Right ventricle myocardium superior (tissue), 1 donor: ENCODE results near the gene APBA2. TPM values are rescaled to one million over a fixed set of nuclear protein-coding genes. Genes with fewer than 3 reads are reported as not detected.

Experiments used
- ATAC-seq: fragments of 200-7000 bp; cut with Tn5 transposase; one replicate; pipeline ENCODE4 v1.9.1; 2020; ENCODE audit warnings: mild to moderate bottlenecking; ENCODE audit not compliant: poor library complexity
- DNase-seq: peaks from one replicate; pipeline ENCODE4 v3.0.0-alpha.2; 2020
- intact Hi-C: fragments of 100-400 bp; cut with DNase I; formaldehyde crosslinking; loops from one replicate; pipeline ENCODE4 v1.11.2; 2022
- total RNA-seq: library from RNA; stranded (reverse); fragmentation: NEBNext Ultra II Directional; extraction: Animal tissue kit (Norgen Biotek cat#: 25700); gene quantifications from one replicate; pipeline ENCODE4 v1.2.1, GENCODE V29; 2021
- donor health status: DM: no; HTN: yes; CAD: no; lungs with severe emphysema.

APBA2 gene
- total RNA-seq, 1 donor from 2014 or later, result 1.9 TPM

DNA sequence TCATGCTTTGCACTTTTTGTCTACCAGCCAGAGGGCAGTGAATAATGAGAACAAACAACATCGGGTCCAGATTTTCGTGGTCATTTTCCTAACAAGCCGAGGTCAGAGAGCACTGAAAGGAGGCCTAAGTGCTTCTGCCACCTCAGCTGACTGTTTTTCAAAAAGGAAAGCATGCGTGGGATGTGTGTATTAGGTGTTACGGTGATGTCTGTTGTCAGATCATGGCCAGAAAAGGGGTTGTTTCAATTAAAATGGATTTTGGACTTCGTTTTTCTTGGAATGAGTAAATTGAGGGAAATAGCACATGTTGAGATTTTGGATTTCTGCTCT, 99.5 kb downstream of the APBA2 start:
- DNase-seq (no peak), ATAC-seq (no peak)
- intact Hi-C loops, result no loop called here

DNA sequence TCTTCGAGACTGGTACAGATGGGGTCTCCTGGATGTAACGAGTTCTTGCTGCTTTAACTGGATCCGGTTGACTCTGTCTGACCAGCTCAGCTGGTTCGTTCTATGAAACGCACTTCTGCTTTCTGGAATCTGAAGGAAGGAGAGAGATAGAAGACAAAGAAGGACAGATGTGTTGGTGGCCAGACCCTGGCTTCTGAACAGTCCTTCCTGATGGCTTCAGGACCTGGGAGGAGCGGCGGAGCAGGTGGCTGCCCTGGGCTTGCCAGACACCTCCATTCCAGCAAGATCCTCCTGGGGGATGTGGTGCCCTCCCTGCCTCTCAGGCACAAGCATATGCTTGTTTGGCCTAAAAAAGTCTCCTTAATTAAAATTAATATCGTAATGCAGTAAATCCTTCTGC, 99.9 kb downstream of the APBA2 start:
- intact Hi-C loops, result no loop called here
- ATAC-seq (no peak), DNase-seq (no peak)

DNA sequence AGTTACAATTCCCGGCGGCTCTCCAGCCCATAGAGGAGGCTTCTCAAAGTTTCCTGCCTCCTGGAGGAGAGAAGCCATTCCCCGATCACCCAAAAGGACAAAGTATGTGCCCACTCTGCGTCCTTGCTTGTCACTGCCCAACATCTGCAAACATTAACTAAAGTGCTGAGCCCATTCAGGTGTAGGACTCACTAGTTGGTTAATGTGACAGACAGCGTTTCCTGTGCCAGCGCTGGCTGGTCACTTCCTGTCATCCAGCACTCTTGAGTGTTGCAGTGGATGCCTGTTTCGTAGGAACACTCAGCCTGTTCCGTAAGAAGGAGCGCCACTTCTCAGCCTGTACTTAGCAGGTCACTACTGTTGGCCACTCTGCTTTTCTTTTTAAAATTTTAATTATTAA, 100.3 kb downstream of the APBA2 start:
- intact Hi-C loops, result no loop called here
- DNase-seq, result no peak

DNA sequence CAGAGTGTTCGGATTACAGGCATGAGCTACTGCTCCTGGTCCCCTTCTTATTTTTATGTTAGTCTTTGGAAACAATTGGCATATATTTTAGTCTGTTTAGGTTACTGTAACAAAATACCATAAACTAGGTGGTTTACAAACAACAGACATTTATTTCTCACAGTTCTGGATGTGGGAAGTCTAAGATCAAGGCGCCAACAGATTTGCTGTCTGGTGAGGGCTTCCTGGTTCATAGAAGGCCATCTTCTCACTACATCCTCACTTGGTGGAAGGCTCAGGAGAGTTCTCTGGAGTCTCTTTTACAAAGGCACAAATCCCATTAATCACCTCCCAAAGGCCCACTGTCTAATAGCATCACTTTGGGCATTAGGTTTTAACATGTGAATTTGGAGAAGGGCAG, 101.0 kb downstream of the APBA2 start:
- DNase-seq (no peak), ATAC-seq (no peak)
- intact Hi-C loops, result no loop called here

More for the DNA sequence above, 100.3 kb downstream of the APBA2 start:
- ATAC-seq, result no peak

DNA sequence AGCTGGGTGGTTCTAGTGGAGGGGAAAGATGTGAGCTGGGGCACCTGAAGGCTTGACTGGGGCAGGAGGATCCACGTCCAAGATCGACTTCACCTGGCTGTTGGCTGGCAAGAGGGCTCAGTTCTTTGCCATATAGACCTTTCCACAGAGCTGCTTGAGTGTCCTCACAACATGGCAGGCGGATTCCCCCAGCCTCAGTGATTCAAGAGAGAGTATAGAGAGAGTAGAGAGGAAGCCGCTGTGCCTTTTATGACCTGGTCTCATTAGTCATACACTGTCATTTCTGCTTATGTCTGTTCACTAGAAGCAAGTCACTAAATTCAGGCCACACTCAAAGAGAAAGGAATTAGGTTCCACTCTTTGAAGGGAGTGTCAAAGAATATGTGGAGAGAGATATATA, 101.6 kb downstream of the APBA2 start:
- ATAC-seq (no peak), DNase-seq (no peak)
- intact Hi-C loops, result no loop called here

DNA sequence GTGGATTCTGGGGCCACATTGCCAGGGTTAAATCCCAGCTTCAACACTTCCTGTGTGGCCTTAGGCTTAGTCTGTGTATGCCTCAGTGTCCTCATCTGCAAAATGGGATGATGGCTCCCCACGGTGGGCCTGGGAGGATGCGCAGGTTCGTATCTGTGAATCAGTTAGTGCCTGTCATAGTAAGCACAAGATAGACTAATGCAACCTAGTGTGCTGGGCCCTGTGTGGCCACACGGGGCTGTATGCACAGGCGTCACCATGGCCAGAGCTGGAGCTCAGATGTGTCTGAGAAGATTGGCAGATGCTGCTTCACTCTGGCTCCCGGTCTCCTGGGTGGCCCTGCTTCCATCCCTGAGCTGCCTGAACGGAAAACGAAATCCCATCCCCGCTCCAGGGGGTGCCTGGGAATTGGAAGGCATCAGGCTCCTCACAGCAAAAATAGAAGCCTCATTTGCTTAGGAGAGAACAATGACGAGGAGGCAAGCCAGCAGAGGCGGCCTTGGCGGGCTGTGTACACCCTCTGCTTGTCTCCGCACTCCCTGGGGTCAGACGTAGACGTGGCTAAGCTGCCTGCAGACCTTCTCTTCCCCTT, 103.6 kb downstream of the APBA2 start:
- ATAC-seq (no peak), DNase-seq (no peak)
- intact Hi-C loops, result no loop called here

DNA sequence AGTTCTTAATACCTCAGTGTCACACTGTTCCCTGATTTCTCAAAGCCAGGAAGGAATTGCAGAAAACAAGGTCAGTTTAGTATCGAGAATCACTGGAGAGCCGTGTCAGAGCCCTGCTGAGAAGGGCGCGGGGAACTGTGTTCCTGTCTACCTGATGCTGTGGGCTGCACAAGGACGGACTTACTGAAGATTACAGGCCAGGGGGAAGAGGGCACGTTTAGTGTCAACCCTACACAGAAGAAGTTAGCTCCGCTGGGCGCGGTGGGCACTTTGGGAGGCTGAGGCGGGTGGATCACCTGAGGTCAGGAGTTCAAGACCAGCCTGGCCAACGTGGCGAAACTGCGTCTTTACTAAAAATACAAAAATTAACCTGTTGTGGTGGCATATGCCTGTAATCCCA, 104.1 kb downstream of the APBA2 start:
- DNase-seq (no peak), ATAC-seq (no peak)
- intact Hi-C loops, result no loop called here

DNA sequence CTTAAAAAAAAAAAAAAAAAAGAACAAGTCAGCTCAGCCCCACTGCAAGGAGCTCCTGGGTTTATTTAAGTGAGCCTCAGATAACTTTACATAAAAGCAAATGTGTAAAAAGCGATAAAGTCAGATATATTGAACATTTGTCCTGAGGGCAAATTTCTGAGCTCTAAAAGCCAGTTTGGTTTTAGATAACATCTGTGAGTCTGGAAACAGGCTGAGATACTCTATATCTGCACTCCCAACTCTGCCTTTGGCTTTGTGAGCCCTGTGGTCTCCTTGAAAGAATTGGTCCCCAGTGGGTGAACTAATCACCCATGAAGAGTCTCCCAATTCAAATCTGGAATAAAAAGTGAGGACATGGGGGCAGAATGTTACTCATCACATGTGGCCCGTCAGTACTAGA, 104.6 kb downstream of the APBA2 start:
- ATAC-seq, result no peak

DNA sequence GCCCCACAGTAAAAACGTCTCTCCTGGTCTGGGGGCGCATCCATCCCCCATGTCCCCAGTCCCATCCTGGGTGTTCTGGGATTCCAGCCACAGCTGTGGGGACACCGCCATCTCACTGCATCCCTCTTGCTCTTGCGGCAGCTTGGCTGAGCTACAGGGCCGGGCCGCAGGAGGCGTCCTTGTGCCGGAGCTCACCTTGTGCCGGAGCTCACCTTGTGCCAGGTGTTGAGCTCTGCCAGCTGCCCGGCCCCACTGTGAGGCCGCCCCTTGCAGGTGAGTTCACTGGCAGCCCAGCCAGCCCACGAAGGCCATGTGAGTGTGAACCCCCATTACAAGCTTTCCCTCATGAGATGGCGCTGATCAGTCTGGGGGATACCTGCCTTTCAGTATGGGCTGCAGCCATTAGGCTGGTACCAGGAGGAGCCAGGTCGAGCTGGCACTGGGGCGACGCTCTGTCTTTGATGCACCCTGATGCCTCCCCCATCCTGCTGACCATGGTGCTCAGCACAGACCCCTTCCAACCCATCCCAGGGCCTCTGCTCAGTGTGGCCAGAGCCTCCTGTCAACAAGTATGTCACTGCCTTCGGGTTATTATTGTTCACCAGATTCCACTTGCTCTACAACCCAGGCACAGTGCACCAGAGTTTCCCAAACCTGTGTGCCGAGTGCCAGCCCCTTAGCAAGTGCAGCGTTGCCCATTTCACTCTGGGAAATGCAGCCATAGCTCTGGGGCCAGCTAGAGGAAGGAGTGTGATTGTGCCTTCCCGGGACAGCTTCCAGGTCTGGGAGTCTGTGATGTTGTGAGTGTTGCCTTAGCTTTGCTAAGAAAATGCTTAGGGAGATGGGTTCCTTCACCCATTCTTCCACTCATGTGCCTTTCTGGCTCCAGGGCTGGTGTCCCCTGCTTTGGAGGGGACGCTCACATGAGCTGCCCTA, 105.7 kb downstream of the APBA2 start:
- ATAC-seq (no peak), DNase-seq (no peak)
- intact Hi-C loops, result no loop called here

More for the DNA sequence above, 104.6 kb downstream of the APBA2 start:
- no peak for DNase-seq
- intact Hi-C loops, result no loop called here

DNA sequence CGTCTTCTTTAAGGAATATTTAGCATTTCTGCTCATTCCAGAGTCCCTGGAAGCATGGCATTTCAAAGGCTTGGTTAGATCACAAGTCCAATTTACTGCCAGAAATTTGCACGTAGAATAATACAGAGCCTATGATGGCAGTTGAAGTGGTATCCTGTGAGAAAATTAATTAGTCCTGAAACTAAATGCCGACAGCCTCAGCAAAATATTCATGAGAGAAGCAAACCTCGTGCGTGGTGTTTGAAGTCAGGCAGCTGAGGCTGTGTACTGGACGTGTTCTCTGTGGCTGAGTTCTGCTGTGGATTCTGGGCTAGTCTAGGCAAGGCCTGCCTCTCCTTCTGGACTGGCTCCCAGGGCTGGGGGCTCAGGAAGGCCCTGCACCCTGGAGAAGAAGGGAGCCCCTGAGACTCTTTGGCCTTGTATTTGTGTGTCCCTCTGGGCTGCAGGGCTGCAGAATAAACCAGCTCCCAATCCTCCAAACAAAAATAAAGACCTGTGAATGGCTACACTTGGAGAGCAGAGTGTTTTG, 106.6 kb downstream of the APBA2 start:
- intact Hi-C loops, result no loop called here
- DNase-seq, result no peak
- no peak for ATAC-seq

DNA sequence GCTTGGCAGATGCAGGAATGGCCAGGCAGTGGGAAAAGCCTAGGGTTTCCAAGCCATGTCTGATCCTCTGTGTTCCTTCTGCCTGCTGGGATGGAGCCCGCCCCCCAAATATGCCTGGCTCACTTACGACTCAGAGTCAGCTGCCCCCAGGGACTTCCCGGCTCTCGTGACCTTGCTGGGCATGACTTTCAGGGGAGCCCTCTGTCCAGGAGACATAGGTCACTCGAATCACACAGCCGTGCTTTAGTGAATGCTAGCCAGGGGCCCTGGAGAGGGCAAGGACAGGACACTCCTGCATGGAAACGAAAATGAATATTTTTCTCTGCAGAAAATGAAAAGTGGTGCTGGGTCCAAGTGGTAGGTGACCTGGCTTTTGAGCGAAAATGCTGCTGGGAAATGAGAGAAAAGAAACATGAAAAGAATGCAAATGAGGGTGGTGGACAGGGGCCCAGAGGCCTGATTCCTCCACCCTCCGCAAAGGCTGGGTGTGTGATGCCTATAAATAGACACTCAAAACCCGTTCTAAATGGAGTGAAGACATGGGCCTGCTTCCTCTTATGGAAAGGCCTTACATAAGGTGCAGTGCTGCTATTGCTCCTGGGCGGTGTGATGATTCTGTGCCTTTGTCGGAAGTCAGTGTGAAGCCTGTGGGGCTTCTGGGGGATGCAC, 107.4 kb downstream of the APBA2 start:
- intact Hi-C loops, result no loop called here

DNA sequence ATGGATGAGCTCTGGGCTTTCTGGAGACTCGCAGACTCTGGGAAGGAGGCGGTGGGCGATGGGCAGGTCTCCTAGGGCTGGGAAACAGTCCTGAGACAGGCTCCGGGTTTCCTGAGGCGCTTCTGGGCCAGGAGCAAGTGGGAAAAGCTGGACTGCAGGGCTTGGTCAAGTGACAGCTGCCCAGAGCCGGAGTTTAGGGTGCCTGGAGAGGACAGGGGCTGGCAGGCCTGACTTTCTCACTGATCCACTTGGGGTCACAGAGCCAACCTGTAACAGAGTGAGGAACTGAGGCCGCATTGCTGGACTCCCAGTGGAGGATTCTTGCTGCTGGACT, 107.9 kb downstream of the APBA2 start:
- peak; percentile 14 for ATAC-seq
- DNase-seq, result no peak
- intact Hi-C loops, result no loop called here

More for the DNA sequence above, 107.4 kb downstream of the APBA2 start:
- ATAC-seq (peak; percentile 92), DNase-seq (no peak)

DNA sequence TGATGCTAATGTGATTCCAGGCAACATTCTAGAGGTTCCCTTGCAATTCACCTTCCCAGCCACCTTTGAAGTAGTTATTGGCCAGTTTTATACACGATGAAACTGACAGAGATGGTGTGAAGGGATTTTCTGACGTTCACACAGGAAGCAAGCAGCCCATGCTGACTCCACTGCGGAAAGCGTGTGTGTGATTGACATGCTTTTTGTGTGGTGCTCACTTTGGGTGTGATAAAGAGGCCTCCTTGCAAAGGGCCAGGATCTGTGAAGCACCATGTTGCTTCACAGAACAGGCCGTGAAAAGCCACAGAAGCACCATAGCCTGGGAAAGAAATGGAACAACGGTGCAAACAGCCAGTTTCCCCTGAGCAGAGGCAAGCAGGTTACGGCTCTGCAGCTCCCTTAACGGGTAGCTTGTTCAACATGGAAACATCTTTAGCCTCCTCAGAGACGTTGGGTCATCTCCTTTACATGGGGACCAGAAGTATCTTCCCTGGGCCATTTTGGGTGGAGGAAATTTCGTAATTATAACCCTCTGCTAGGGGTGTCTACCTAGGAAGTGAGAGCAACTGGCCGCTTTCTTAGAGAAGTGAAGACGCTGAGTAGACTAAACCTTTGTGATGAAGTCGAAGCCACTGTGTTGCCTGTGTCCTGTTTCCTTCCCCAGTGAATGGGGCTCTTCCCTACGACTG, 108.5 kb downstream of the APBA2 start:
- ATAC-seq (no peak), DNase-seq (no peak)
- intact Hi-C loops, result no loop called here

DNA sequence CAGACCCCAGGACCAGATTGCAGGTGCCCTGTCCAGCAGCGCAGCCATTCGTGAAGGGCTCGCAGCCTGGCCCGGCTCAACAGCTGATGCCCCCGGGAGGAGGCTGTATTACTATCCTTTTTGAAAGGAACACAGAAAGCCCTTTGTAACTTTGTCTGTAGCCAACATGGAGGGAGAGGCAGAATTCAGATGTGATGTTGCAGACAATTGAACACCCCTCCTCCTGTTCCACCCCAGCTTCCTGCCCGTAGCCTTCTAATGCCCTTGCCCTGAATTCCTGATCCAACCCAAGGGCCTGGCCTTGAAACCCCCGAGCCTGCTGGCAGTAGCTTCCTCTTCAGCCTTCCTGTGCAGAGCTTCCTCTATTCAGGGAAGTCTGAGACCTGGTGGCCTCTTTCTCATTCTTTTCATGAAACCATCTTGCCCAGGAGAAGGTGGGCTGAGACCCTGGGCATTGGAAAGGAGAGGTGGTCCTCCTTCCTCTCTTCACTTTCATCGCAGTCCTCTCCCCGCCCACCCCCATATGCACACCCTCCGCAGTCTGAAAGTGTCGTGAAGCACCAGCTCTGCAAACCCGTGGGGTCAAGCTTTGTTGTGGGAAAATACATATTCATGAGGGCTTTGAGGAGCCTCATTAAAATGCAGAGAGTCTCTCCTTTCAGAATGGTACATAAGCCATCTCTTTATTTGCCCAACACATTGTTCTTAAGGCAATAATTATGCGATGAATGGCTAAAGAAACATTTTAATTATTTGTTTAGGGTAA, 109.2 kb downstream of the APBA2 start:
- intact Hi-C loops, result no loop called here
- DNase-seq, result no peak
- ATAC-seq, result no peak

DNA sequence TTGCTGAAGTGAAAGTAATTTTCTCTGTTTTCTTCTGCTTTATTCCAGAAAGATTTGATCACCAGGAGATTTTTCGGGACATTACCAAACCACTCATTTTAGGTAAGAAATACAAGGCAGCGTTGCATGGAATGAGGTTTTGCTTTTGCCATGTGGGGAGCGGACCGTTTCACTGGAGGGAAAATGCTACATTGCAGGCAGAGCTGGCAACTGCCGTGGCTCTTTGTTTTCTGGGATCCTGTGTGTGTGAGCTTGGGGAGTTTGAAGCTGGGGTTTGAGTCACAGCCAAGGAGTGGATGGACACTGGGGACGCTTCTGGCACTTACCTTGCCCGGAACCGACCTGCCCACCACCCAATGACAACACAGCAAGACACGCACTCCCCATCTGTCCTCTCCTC, 109.9 kb downstream of the APBA2 start:
- DNase-seq, result no peak
- ATAC-seq, result no peak

DNA sequence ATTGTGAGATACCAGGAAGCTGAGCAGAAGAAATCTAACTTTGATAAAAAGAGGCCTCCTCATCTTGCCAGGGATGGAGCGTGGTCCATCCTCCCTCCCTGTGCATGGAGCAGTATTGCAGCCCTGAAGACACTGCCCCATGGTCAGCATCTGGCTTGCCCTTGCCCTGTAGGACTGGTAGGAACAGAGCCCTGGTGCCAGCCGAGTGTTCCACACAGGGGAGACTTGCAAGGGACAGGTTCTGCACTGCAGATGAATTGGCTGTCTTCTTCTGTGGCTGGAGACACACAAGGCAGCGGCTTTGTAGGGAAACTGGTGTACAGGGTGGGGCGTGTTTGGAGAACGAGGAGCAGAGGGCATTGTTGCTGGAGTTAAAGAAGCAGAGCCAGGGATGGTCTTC, 110.5 kb downstream of the APBA2 start:
- intact Hi-C loops, result no loop called here
- ATAC-seq, result no peak

More for the DNA sequence above, 109.9 kb downstream of the APBA2 start:
- intact Hi-C loops, result no loop called here

DNA sequence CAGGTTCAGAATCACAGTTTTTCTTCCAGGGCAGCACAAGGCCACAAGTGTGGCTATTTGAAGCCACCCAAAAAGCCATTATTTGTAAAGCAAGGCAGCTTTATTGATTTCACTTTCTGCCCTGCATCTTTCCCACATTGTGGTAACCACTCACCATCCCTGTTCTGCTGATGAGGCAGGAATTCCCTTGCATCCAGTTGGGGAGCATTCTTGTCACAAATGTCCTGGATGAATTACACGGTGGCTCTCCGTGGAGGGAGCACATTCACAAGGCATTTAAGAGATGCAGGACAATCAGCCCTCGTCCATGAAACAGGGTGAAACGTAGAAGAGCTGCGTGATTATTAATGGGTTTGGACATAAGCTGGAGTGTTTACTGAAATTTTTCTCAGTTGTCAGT, 111.2 kb downstream of the APBA2 start:
- DNase-seq (no peak), ATAC-seq (no peak)
- intact Hi-C loops, result no loop called here

More for the DNA sequence above, 110.5 kb downstream of the APBA2 start:
- DNase-seq, result no peak

DNA sequence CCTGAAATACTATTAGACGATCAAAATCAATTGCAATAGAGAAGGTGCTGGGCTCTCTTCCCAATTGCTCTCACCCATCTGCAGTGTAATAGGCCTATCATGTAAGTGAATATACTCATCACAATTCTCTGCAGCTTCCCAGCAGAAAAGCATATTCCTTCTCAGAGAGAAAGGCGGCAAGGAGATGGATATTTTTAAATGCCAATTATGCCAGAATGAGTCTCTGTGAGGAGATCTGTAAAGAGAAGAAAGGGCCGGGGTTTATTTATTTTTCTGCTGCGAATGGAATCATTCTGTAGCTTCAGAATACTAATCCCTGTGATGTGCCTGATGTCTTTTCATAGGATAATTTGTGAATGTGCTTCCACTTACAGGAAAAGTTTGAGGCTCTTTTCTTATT, 112.0 kb downstream of the APBA2 start:
- intact Hi-C loops, result no loop called here
- ATAC-seq, result no peak
- no peak for DNase-seq

DNA sequence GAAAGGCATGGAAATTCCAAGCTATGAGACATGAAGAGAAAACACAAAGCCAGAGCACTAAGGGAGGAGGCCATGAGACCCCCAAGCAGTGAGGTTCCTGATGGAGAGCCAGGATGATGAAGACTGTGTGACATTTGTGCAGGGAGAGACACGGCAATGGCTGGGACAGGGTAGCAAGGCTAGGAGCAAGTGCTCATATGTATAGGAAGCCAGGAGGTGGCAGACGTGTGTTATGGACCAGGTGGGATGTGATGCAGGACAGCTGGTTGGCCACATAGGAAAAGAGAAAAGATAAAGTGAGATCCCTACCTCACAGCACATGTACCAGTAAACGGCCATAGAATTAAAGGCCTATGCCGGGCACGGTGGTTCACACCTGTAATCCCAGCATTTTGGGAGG, 112.7 kb downstream of the APBA2 start:
- ATAC-seq, result no peak
- intact Hi-C loops, result no loop called here
- DNase-seq, result no peak
